Type B pancreatic cell (in vitro differentiated cells): ENCODE measurements around the gene CNTN4. TPM values are rescaled to one million over a fixed set of nuclear protein-coding genes. Genes with fewer than 3 reads are reported as not detected.

ENCODE experiments used
- DNase-seq: peaks from one replicate; pipeline ENCODE4 v3.0.0; 2021; ENCODE audit warnings: mixed read lengths; ENCODE audit not compliant: unreplicated experiment; ENCODE audit errors: extremely low spot score
- H3K27ac Mint-ChIP-seq: 2 replicates; pipeline ENCODE4 v1.8.0; 2021; ENCODE audit warnings: mild to moderate bottlenecking, mixed read lengths
- H3K27me3 Mint-ChIP-seq: 2 replicates; pipeline ENCODE4 v1.8.0; 2021; ENCODE audit warnings: mixed read lengths
- H3K36me3 Mint-ChIP-seq: 2 replicates; pipeline ENCODE4 v1.8.0; 2021; ENCODE audit warnings: mixed read lengths
- H3K4me1 Mint-ChIP-seq: one replicate; pipeline ENCODE4 v1.8.0; 2021; ENCODE audit warnings: mixed read lengths; ENCODE audit not compliant: unreplicated experiment
- H3K4me3 Mint-ChIP-seq: 2 replicates; pipeline ENCODE4 v1.8.0; 2021; ENCODE audit warnings: mild to moderate bottlenecking, mixed read lengths
- H3K9me3 Mint-ChIP-seq: 2 replicates; pipeline ENCODE4 v1.8.0; 2021; ENCODE audit warnings: mixed read lengths
- total RNA-seq: library from RNA; stranded (reverse); gene quantifications from 2 replicates; pipeline ENCODE4 v1.2.1, GENCODE V29; 2021; ENCODE audit warnings: low replicate concordance
- TF ChIP-seq, protein P1 (sequence below): fragments of 200-600 bp; sonication (generic); conservative IDR thresholded peaks from 2 replicates; pipeline ENCODE4 v1.5.0; 2021; ENCODE audit warnings: antibody characterized with exemption, mild to moderate bottlenecking

Gene CNTN4
- total RNA-seq, 1 donor from 2014 or later = 29.7 TPM

DNA sequence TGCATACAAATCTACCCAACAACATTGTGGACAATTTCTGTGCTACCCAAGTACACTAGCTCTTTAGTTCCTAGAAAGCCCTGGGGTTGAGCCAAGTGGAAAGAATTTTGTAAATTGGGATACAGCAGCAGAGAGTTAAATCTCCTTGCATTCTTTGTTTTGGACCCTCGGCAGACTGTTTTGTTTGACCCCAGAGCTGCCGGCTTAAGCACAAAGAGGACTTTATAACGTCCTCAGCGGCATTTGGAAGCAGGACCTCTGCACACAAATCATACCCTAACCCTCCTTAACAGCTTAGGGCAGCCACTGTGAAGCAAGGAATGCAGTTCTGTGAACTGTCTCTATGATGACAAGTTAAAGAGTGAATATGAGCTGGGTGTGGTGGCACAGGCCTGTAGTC lies 415.3 kb downstream of the CNTN4 start:
- no peak overlapping the region for H3K4me3 Mint-ChIP-seq
- H3K36me3 Mint-ChIP-seq = no peaks in the 10 kb centered on the region
- no peaks in the 10 kb centered on the region for H3K27me3 Mint-ChIP-seq
- no peak overlapping the region for H3K27ac Mint-ChIP-seq
- TF ChIP-seq, protein P1, sequence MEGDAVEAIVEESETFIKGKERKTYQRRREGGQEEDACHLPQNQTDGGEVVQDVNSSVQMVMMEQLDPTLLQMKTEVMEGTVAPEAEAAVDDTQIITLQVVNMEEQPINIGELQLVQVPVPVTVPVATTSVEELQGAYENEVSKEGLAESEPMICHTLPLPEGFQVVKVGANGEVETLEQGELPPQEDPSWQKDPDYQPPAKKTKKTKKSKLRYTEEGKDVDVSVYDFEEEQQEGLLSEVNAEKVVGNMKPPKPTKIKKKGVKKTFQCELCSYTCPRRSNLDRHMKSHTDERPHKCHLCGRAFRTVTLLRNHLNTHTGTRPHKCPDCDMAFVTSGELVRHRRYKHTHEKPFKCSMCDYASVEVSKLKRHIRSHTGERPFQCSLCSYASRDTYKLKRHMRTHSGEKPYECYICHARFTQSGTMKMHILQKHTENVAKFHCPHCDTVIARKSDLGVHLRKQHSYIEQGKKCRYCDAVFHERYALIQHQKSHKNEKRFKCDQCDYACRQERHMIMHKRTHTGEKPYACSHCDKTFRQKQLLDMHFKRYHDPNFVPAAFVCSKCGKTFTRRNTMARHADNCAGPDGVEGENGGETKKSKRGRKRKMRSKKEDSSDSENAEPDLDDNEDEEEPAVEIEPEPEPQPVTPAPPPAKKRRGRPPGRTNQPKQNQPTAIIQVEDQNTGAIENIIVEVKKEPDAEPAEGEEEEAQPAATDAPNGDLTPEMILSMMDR = no peak
- H3K4me1 Mint-ChIP-seq = peaks cover 41% of the 10 kb centered on the region
- DNase-seq = no peak
- no peaks in the 10 kb centered on the region for H3K9me3 Mint-ChIP-seq

DNA sequence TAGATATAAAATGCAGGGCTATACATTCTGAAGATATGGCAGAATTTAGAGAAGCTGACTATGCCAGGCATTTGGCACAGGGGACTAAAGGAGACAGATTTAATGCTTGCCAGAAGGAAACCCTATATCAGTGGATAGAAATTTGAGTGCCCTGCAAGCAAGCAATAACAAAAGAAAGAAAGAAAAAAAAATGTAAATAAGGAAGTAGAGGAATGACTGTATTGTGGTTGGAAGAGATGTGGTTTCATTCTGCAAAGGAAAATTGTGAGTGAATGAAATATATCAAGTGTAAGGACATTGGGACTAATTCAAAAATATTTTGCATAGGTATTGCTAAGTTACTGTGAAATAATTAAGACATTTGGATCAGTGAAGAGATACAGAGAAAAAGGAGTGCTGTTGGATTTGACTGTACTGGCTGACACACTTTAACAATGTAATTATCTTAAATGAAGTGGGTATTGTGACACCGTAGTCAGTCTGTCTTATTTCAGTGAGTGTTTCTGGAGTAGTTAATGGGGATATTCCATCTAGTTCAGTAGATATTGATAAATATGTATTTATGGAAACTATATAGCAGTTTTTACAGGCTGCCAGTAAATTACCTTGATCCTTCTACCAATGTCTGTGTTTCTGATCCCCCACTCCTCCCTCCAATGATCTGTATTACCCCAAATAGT lies 418.2 kb downstream of the CNTN4 start:
- H3K27ac Mint-ChIP-seq = no peak overlapping the region
- H3K4me3 Mint-ChIP-seq = no peak overlapping the region
- H3K4me1 Mint-ChIP-seq = peaks cover 33% of the 10 kb centered on the region

DNA sequence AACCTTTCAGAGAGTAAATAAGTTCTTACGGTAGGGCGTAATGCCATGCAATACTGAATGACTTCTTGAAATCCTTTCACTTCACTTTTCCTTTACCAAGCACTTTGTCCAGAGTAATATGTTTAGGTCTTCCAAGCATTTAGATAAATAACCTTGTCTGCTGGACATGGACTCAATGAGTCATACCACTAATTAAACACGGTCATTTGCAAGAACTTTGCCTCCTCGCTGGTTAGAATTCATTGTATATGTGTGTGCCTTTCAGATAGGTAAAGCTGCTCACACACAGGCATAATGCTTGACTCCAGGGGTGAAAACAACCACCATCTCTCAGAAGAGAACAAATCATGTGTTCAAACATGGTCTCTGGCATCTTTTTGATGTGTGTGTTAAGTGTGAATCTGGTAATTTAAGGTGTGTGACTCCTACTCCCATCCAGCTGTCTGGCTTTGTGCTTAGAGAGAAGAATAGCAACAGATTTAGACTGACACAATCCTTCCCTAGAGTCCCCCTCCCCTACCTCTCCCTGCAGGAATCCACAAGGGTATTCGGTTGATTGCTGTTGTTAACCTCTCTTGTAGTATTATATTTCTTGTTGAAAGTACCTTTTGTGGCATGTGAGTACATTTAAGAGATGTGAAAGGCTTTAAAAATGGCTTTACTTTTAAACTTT lies 419.0 kb downstream of the CNTN4 start:
- H3K27me3 Mint-ChIP-seq = no peaks in the 10 kb centered on the region
- H3K9me3 Mint-ChIP-seq = no peaks in the 10 kb centered on the region
- H3K4me1 Mint-ChIP-seq = peaks cover 31% of the 10 kb centered on the region
- H3K27ac Mint-ChIP-seq = peak overlapping the region; percentile 32
- H3K36me3 Mint-ChIP-seq = no peaks in the 10 kb centered on the region
- no peak for DNase-seq
- TF ChIP-seq, protein P1 = no peak
- no peak overlapping the region for H3K4me3 Mint-ChIP-seq

More for the DNA sequence above, 418.2 kb downstream of the CNTN4 start:
- TF ChIP-seq, protein P1 = no peak
- DNase-seq = no peak
- Mint-ChIP-seq H3K9me3 (no peaks in the 10 kb centered on the region), H3K27me3 (no peaks in the 10 kb centered on the region), H3K36me3 (no peaks in the 10 kb centered on the region)

DNA sequence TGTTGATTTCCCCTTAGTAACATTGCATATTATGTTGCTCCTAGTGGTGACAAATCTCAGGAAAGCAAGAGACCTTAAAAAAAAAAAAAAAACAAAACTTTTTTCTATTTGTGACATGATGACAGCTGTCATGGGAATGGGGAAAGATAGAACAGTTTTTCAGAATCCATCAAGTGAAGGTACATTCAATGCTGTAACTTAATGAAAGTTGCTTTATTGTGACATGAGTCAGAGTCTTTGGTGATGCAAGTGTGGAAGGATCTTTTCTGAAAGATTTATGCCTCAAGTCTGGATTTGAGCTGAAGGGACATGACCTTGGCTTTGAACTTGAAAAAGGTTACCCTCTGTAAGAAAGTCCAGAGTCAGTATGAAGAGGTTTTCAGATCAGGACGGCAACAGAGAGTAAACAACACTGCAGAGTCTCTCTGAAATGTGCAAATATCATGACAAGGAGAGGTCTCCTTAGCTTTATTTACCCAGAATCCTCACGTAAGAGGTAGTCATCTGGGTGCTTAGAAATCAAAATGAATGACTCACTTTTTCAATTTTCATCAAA lies 424.7 kb downstream of the CNTN4 start:
- H3K4me3 Mint-ChIP-seq = no peak overlapping the region
- peaks cover 4% of the 10 kb centered on the region for H3K4me1 Mint-ChIP-seq
- no peaks in the 10 kb centered on the region for H3K36me3 Mint-ChIP-seq
- no peaks in the 10 kb centered on the region for H3K27me3 Mint-ChIP-seq
- H3K27ac Mint-ChIP-seq = no peak overlapping the region
- TF ChIP-seq, protein P1 = peak; percentile 42
- H3K9me3 Mint-ChIP-seq = no peaks in the 10 kb centered on the region
- DNase-seq = no peak

DNA sequence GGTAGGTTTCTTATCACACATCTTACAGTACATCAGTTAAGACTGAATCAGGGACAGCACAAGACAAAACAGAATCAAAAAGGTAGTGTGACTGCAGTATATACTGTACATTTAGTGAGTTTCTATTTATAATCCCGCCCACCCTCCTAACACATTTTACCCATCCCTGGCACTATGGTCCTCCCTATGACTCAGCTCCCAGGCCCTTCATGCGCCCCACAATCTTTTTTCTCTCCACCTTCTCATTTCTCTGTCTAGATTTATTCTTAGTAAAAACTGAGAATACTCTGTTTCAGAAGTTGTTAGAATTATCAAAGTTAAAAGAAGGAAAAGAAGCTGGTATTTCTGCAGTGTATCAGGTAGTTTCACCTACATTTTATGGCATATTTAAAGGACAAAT lies 427.3 kb downstream of the CNTN4 start:
- H3K4me1 Mint-ChIP-seq = peaks cover 4% of the 10 kb centered on the region
- H3K9me3 Mint-ChIP-seq = no peaks in the 10 kb centered on the region
- no peak overlapping the region for H3K4me3 Mint-ChIP-seq
- H3K36me3 Mint-ChIP-seq = no peaks in the 10 kb centered on the region
- no peaks in the 10 kb centered on the region for H3K27me3 Mint-ChIP-seq
- no peak for DNase-seq
- H3K27ac Mint-ChIP-seq = no peak overlapping the region
- TF ChIP-seq, protein P1 = no peak
